HG02884 (cell line): Measurements from ENCODE around the gene PPP6R3.
"Not testable (repeated sequence)": the region's sequence is repeated elsewhere in the genome, so short reads cannot be mapped to it uniquely, and the experiment has no call there.

ENCODE experiments used
- ATAC-seq: cut with Tn5 transposase; IDR thresholded peaks from one replicate; pipeline ENCODE4 v1.9.1; 2021; ENCODE audit warnings: mild to moderate bottlenecking, moderate library complexity; ENCODE audit not compliant: unreplicated experiment

The PPP6R3 gene

DNA sequence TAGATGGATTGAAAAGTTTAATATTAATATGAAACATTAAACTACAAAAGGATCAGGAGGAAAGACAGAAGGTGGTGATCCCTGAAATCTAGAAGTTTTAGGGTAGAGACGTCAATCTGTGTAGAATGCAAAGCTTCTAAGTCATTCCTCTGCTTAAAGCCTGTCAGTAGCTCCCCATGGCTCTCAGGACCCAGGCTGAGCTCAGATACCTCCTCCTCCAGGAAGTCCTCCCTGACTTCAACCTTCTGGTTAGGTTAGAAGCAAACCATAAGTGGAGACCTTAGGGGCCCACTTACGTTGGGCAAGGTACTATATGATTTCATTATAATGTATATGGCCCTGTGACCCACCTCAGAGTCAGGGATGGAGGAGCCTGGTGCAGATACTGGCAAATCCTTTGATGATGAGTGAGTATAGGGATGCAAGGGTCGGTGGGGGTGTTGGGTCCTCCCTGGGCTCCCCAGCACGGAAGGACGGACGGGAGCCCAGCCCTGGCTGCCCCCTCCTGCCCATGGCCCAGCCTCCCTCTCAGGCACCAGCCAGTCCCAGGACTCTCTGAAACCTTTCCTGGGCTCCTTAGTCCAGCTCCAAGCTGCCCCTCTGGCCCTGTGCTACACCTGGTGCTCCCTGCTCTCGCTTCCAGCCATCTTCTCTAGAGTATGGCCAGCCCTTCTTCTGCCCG lies 3.2 kb upstream of the PPP6R3 start:
- no peak for ATAC-seq

DNA sequence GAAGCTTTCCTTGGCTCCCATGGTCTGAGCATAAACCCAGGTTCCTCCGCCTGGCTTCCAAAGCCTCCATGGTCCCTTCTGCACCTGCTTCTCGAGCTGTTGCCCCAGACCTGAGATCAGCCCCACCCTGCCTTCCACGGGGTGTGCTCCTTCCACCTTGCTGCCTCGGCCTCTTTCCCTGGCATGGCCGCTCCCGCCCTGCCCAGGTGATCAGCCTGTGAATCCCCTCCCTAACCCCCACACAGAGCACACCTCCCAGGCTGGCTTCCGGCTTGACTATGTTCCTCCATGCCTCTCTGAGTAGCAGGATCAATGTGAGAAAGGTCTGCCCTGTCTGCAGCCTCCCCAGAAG lies 2.7 kb upstream of the PPP6R3 start:
- no peak for ATAC-seq

DNA sequence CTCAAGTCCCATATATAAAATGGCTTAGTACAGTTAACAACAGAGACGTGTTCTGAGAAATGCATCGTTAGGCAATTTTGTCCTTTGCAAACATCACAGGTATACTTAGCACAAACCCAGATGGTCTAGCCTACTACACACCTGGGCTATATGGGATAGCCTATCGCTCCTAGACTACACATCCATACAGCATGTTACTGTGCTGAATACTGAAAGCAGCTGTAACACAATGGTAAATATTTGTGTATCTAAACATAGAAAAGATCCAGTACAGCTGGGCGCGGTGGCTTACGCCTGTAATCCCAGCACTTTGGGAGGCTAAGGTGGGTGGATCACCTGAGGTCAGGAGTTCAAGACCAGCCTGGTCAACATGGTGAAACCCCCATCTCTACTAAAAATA lies 2.2 kb upstream of the PPP6R3 start:
- ATAC-seq = not testable (repeated sequence)

- ATAC-seq = peak; percentile 69
Observed at GRCh38 chr11:68459886-68460740, 439 bp upstream of the PPP6R3 start.

DNA sequence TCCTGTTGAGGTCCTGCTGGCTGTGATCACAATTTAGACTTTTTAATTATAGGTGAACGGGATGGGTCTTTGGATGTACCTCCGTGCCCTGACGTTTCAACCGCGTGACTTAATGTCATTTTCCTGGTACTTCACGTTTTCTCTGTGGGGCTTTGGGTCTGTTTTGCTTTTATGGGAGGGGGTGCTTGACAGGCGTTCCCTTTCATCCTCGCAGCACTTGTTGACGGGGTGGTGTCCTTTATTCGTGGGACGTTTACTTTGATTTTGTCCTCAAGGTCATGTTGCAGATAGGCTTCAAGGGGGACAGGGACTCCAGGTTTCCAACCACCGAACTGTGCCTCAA lies 994 bp downstream of the PPP6R3 start:
- no peak for ATAC-seq

DNA sequence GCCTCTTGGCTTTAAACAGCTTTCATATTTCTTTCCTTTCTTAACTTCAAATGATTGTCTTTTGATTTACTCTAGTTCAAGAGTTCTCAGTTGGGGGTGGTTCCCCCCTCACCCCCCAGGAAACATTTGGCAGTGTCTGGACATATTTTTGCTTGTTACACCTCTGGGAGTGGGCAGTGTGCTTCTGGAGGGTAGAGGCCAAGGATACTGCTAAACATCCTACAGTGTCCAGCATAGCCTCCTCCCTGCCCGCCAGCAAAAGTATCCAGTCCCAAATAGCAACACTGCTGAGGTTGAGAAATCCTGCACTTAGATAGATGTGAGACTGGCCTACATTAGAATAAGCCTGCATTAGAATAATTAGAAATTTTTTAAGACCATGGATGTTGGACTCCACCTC lies 3.2 kb downstream of the PPP6R3 start:
- no peak for ATAC-seq

- ATAC-seq = no peak
Observed at GRCh38 chr11:68467201-68467834, 6.8 kb downstream of the PPP6R3 start.

DNA sequence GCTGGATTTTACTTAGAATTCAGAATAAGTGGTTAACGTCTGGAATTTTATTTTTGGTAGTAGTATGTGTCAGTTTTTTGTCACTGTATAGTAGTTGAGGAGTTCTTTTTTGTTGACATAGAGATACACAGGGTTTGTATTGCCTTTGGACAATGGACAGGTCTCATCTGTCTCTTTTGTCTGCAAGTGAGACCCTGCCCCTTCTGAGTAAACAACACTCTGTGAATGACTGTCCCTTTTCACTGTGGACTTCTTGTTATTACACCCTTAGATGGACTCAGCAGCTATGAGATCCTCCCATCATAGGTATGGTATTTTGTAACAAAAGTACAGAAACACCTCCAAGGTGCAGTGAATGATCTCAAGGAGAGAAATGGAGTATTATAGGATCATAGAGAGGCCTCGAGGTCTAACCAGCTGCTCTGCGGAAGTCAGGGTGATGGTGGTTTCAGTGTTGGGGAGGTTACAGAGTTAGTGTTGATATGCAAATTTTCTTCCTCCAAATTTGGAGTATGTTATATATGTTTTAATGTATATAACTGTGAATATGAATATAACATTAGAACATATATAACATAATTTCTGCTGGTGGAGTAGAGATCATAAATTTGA lies 7.8 kb downstream of the PPP6R3 start:
- no peak for ATAC-seq

GRCh38 chr11:68469122-68469521 lies 8.6 kb downstream of the PPP6R3 start:
- ATAC-seq = no peak

GRCh38 chr11:68469642-68470041 lies 9.1 kb downstream of the PPP6R3 start:
- no peak for ATAC-seq

- ATAC-seq = no peak
Observed at GRCh38 chr11:68470304-68470811, 9.8 kb downstream of the PPP6R3 start.

DNA sequence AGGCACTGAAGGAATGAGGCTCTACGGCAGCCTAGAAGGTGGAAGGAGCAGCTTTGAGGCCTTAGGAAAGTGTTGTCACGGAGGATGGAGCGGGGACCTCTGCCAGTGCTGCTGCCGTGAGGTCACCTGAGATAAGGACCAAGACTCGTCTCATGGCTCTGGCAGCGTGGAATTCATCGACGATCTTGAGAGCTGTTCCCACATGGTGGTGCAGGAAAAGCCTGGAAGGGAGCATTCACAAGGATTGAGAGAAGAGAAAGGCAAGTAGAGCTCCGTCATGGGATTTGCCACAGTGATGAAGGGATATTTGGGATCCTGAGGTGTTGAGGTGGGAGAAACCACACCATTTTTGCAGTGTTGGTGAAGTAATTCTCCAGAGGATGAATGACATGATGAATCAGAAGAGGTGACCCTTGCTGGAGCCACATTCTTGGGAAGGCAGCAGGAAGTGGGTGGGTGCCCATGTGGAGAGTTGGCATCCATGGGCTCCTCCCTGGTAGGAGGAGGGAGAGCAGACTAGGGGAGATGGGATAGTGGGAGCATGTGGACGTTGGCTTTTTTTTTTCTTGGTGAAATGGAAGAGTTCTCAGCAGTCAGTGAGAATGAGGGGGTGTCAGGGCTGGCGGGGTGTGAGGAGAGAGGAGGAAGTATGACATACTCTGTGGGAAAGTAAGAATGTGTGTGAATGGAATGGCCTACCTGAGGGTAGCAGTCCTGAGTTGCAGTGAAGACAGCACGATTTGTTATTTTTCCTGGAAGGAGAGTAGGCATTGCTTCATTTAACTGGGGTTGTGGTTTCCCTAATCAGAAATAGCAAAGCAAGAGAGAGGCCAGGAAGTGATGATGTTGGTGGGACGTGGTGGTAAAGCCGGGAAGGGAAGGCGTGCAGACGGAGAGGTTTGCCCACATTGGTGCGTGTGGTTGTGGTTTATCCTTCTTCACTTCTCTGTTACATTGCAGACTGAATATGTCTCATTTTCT lies 11.1 kb downstream of the PPP6R3 start:
- ATAC-seq = no peak

DNA sequence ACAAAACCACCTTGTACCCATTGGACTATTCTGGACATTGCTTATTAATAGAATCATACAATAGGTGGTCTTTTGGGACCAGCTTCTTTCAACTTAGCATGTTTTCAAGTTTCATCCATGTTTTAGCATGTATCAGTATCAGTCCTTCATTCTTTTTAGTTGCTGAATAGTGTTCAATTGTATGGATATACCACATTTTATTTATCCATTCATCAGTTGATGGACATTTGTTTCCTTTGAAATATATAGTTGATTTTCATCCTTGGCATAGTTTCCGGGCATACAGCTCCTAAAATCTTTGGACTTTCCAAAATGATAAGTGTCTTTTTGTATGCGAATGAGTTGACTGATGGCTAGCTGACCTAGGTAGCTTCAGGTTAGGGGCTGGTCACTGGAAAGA lies 12.2 kb downstream of the PPP6R3 start:
- ATAC-seq = no peak

DNA sequence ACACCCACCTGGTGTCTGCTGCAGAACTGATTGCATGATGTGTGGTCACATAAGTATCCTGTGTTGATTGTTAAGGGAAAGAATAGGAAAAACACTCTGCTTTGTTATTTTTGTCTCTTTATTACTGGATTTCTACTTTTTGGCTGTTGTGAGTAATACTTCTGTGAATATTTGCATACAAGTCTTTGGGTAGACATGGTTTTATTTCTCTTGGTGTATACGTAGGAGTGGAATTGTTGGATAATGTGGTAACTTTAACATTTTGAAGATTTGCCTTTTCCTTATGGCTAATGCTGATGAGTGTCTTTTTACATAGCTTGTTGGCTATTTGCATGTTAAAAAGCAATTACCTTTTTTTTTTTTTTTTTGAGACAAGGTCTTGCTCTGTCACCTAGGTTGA lies 13.1 kb downstream of the PPP6R3 start:
- ATAC-seq = no peak

- not testable (repeated sequence) for ATAC-seq
Observed at GRCh38 chr11:68475626-68476025, 15.1 kb downstream of the PPP6R3 start.

GRCh38 chr11:68479390-68479789 lies 18.8 kb downstream of the PPP6R3 start:
- no peak for ATAC-seq

DNA sequence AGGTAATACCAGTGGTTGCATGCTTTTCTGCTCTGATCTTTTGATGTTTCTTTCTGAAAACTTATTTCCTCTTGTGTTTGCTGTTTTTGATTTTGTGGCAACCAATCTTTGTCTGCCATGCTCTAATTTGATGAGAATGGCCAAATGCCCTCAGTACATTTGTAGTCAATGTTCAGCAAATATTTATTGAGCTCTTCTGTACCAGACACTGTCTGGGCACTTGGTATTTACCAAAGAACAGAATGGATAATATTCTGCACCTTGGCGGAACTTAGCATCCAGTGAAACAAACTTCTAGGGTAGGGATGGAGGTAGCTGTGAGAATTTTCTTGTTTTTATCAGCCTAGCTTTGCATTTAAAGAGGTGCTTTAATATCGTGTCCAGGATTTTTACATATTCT lies 19.6 kb downstream of the PPP6R3 start:
- ATAC-seq = no peak

DNA sequence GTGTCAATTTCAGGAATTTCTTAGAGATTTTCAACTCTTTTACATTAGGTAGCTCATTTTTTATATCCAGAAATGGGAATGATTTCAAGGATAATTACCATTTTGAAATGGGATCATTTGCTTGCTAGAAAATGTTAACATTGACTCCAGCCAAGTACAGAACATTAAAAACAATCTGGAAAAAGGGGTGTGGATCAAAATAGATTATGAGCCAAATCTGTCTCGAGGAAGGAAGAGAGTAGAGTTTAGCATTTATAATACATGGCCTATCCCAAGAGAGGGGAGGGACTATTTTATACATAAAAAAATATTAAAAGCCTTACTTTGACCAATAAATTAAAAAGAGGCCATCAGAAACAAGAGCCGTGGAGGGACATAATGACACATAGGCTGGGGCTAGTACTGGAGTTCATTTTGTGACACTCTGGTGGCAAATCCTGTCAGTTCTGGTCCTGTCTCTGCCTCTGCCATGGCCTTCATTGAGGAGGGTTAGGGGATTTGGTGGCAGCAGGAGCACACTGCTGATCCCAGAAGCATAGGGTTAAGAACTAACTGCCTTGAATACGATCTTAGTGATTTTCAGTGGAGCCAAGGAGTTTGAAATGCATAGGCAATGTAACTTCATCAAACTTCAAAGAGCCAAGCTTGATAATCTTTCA lies 20.4 kb downstream of the PPP6R3 start:
- ATAC-seq = no peak

DNA sequence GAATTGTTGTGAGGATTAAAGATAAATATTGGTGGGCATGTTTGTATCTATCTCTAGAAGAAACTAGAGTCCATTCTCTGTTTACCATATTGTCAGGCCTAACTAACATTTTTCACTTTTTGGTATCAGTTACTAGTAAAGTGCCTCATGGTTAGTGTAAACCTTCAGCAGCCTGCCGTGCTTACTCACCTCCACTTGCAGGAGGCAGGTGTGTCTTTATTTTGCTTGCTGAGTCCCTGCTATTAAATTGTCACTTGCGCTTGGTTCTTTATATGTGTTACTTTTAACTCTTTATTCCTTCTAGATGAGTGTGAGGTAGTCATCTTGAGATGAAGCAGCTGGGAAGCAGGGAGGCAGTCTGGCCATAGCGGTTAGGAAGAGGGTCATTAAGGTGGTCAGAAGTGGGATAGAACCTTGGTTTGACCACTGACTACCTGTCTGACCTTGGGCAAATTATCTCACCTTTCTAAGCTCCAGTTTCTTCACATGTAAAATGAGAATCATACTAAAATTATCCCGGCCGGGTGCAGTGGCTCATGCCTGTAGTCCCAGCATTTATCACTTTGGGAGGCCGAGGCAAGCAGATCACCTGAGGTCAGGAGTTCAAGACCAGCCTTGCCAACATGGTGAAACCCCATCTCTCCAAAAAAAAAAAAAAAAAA lies 21.2 kb downstream of the PPP6R3 start:
- ATAC-seq = no peak
